Ascending aorta (tissue), 2 donors: ENCODE data around the gene ANKLE1. TPM values are rescaled to one million over a fixed set of nuclear protein-coding genes. Genes with fewer than 3 reads are reported as not detected.
"Not testable (repeated sequence)": the region's sequence is repeated elsewhere in the genome, so short reads cannot be mapped to it uniquely, and the experiment has no call there.

Experiments
- DNase-seq, 2 donors: peaks; one replicate each; pipeline ENCODE4 v3.0.0-alpha.2; 2019; ENCODE audit warnings: low spot score in 2 of 2
- H3K27ac ChIP-seq, 2 donors: fragments of 200-600 bp; sonication (generic); one replicate each; pipeline ENCODE4 v1.5.1; 2016 to 2017; ENCODE audit warnings: mild to moderate bottlenecking in 1 of 2
- H3K27me3 ChIP-seq: fragments of 200-600 bp; sonication (generic); one replicate; pipeline ENCODE4 v1.5.1; 2017
- H3K36me3 ChIP-seq, 2 donors: fragments of 200-600 bp; sonication (generic); one replicate each; pipeline ENCODE4 v1.5.1; 2016
- H3K4me1 ChIP-seq, 2 donors: fragments of 200-600 bp; sonication (generic); one replicate each; pipeline ENCODE4 v1.5.1; 2016 to 2017; ENCODE audit warnings: mild to moderate bottlenecking in 1 of 2
- H3K4me3 ChIP-seq, 2 donors: fragments of 200-600 bp; sonication (generic); one replicate each; pipeline ENCODE4 v1.5.1; 2016 to 2017; ENCODE audit warnings: mild to moderate bottlenecking in 1 of 2
- H3K9me3 ChIP-seq, 2 donors: fragments of 200-600 bp; sonication (generic); one replicate each; pipeline ENCODE4 v1.5.1; 2016
- intact Hi-C: fragments of 100-400 bp; cut with DNase I; formaldehyde crosslinking; loops from one replicate; pipeline ENCODE4 v1.15.1; 2023
- total RNA-seq: library from RNA; depleted of rRNA; stranded (reverse); fragments of >200 nt; gene quantifications from one replicate; pipeline ENCODE4 v1.1.0, GENCODE V29; 2016
- TF ChIP-seq, protein P1 (sequence below), 3 experiments: fragments of 200-600 bp in 2 of 3; fragments of 450-650 bp in 1 of 3; sonication (generic) in 2 of 3; IDR thresholded peaks; one replicate each; pipeline ENCODE4 v1.5.1; 2016 to 2019; ENCODE audit warnings: antibody characterized with exemption in 3 of 3, mild to moderate bottlenecking in 1 of 3, moderate library complexity in 1 of 3

The ANKLE1 gene
- total RNA-seq, 1 donor from 2014 or later: not detected

DNA sequence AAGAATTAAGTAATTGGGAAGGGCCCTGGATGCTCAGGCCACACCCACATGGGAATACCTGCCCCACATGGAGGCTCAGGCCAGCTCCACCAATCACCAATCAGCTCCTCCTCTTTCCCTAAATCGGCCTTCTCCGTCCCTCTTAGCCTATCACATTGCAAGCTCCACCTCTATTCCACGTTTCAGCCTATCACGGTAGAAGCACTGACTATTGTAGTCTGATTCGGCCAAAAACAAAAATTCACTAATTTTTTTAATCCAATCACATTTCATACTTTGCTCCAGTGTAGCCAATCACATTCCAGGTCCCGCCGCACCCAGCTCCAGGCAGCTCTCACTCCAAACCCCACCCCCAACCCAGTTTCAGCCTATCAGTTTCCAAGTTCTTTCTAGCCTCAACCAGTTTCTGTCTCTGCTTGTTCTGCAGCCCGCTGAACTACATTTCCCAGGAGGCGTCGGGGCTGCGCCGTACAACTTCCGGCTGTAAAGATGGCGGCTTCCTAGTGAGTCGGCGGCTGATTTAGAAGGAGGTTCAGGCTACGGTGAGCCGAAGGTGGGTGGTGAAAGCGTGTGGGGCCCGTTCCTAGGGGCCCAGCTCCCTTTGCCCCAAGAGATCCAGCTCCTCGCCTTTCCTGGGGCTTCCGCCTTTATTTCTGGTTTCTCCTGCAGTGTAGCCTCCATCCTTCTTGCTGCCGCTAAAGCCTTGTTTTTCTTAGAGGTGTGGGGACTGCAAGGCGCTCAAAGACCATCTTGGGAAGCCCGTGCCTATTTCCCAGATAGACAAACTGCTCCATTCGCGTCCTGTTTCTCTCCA is 14.5 kb upstream of the ANKLE1 start, which contains the start of gene BABAM1:
Gene BABAM1, plus strand, starts transcription at position 469 of the 814 bp plus-strand sequence. CDS start 1,364 bp downstream, outside the sequence.
- DNase-seq: peak; percentile 92 to 99
- Histone ChIP-seq H3K36me3 (peaks cover 20 to 34% of the 10 kb centered on the region in 2 donors), H3K27me3 (no peaks in the 10 kb centered on the region), H3K9me3 (no peaks in the 10 kb centered on the region), H3K4me3 (peak within 1 kb of the TSS; percentile 79 to 96), H3K4me1 (peaks cover 5 to 6% of the 10 kb centered on the region in 2 donors), H3K27ac (peak within 1 kb of the TSS; percentile 61 to 83)
- intact Hi-C loops: loop anchor here (1.0 to 10.0 kb wide), 5 partner anchors 21 to 198 kb away; partner anchors contain the start of genes GTPBP3, MRPL34, NXNL1 and USE1
- TF ChIP-seq, protein P1, sequence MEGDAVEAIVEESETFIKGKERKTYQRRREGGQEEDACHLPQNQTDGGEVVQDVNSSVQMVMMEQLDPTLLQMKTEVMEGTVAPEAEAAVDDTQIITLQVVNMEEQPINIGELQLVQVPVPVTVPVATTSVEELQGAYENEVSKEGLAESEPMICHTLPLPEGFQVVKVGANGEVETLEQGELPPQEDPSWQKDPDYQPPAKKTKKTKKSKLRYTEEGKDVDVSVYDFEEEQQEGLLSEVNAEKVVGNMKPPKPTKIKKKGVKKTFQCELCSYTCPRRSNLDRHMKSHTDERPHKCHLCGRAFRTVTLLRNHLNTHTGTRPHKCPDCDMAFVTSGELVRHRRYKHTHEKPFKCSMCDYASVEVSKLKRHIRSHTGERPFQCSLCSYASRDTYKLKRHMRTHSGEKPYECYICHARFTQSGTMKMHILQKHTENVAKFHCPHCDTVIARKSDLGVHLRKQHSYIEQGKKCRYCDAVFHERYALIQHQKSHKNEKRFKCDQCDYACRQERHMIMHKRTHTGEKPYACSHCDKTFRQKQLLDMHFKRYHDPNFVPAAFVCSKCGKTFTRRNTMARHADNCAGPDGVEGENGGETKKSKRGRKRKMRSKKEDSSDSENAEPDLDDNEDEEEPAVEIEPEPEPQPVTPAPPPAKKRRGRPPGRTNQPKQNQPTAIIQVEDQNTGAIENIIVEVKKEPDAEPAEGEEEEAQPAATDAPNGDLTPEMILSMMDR (IDR thresholded peaks at IDR 0.05): no peak

DNA sequence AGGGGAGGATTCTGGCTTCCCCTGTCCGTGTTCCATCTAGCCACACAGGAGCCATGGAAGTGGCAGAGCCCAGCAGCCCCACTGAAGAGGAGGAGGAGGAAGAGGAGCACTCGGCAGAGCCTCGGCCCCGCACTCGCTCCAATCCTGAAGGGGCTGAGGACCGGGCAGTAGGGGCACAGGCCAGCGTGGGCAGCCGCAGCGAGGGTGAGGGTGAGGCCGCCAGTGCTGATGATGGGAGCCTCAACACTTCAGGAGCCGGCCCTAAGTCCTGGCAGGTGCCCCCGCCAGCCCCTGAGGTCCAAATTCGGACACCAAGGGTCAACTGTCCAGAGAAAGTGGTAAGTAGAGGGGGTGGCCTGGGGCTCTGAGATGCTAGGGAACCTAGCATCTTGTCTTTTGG is 12.9 kb upstream of the ANKLE1 start:
- no peaks in the 10 kb centered on the region for H3K9me3 ChIP-seq
- no peak for DNase-seq
- TF ChIP-seq, protein P1 (IDR thresholded peaks at IDR 0.05): no peak
- peaks cover 5 to 6% of the 10 kb centered on the region in 2 donors for H3K4me1 ChIP-seq
- no peak overlapping the region for H3K27ac ChIP-seq
- no peak overlapping the region for H3K4me3 ChIP-seq
- peaks cover 35 to 45% of the 10 kb centered on the region in 2 donors for H3K36me3 ChIP-seq
- intact Hi-C loops: loop anchor here (10.0 kb wide), 1 partner anchor 196 kb away; the partner anchor contains the start of gene NXNL1
- no peaks in the 10 kb centered on the region for H3K27me3 ChIP-seq

DNA sequence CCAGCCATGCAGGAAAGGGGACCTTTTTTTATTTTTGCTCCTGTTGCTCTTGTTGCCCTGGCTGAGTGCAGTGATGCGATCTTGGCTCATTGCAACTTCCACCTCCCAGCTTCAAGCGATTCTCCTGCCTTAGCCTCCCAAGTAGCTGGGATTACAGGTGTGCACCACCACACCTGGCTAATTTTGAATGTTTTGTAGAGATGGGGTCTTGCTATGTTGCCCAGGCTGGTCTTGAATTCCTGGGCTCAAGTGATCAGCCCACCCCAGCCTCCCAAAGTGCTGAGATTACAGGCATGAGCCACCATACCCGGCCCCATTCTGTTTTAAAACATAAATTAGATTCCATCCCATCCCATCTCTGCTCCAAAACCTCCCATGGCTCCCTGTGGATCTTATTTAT is 6.8 kb upstream of the ANKLE1 start:
- H3K4me3 ChIP-seq, H3K4me1 ChIP-seq, intact Hi-C loops, H3K9me3 ChIP-seq, DNase-seq, H3K27me3 ChIP-seq, H3K27ac ChIP-seq: not testable (repeated sequence)
- H3K36me3 ChIP-seq: peaks cover 69 to 88% of the 10 kb centered on the region in 2 donors

DNA sequence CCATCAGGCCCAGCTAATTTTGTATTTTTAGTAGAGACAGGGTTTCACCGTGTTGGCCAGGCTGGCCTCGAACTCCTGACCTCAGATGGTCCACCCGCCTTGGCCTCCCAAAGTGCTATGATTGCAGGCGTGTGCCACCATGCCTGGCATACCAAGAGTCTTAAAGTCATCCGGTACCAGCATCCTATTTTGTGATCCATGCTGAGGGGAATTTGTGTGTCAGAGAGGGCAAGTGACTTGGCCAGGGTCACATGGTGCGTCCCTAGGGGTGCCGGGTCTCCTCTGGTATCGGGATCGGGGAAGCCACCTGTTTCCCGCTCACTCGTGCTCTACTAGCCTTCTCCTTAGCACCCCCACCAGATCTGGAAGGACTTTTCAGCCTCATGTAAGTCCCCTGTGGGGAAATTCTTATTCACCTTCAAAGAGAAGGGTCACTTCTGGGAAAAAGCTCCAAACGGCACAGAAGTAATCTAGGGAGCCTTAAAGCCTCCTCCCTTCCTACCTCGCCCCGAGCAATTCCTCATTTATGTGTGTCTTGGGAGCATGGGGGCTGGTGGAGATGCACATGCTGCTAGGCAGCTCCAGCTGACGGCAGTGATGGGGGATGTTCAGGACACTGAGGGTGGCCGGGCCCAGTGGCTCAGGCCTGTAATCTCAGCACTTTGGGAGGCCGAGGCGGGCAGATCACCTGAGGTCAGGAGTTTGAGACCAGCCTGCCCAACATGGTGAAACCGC is 6.1 kb upstream of the ANKLE1 start:
- no peak overlapping the region for H3K4me3 ChIP-seq
- H3K9me3 ChIP-seq: no peaks in the 10 kb centered on the region
- H3K27me3 ChIP-seq: no peaks in the 10 kb centered on the region
- no peak for DNase-seq
- intact Hi-C loops: no loop called here
- TF ChIP-seq, protein P1 (IDR thresholded peaks at IDR 0.05): no peak
- H3K27ac ChIP-seq: no peak overlapping the region
- peaks cover 64 to 82% of the 10 kb centered on the region in 2 donors for H3K36me3 ChIP-seq
- no peaks in the 10 kb centered on the region for H3K4me1 ChIP-seq

DNA sequence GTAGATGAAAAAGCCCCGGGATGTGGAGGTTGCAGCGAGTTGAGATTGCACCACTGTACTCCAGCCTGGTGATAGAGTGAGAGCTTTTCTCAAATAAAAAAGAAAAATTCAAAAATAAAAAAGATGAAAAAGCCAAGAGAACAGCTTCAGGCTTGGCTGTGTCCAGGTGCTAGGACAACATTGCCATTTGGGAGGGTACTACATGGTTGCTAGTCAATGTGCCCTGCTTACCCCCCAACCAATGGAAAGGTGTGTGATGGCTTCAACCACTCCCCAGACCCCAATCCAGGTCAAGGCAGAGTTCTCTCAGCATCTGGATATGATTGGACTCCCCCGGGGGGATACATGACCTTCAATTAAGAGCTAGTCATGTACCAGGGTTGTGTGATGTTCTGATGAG is 2.3 kb upstream of the ANKLE1 start:
- Histone ChIP-seq H3K36me3 (peaks cover 30 to 49% of the 10 kb centered on the region in 2 donors), H3K27ac (no peak overlapping the region), H3K4me3 (no peak overlapping the region), H3K9me3 (no peaks in the 10 kb centered on the region), H3K27me3 (peaks cover 8% of the 10 kb centered on the region), H3K4me1 (peaks cover 7 to 11% of the 10 kb centered on the region in 2 donors)
- intact Hi-C loops: no loop called here
- no peak for DNase-seq
- TF ChIP-seq, protein P1 (IDR thresholded peaks at IDR 0.05): no peak
